HCT116 (cell line): ENCODE results near the gene HPD. TPM values are rescaled to one million over a fixed set of nuclear protein-coding genes. Genes with fewer than 3 reads are reported as not detected.

Experiments used
- ATAC-seq: fragments of 200-7000 bp; cut with Tn5 transposase; 2 replicates; pipeline ENCODE4 v1.9.1; 2020; ENCODE audit warnings: mild to moderate bottlenecking, moderate library complexity
- BruUV-seq: library from RNA; stranded (reverse); fragments of 400-500 nt; replicated peaks from 2 replicates; lab custom pipeline; 2021; lab: Mats Ljungman, UMichigan
- CTCF ChIA-PET: fragments of 300-600 bp; sonication (Branson Sonifier 250); formaldehyde crosslinking; loops from one replicate; lab custom pipeline; 2021; ENCODE audit warnings: antibody characterized with exemption; lab: Charles Lee
- POLR2A ChIA-PET: fragments of 300-600, 350-600 bp; sonication (Branson Sonifier 250); formaldehyde crosslinking; loops from one replicate; lab custom pipeline; 2021; ENCODE audit warnings: antibody characterized with exemption; lab: Charles Lee
- RAD21 ChIA-PET, 2 experiments: fragments of 300-600 bp; sonication (Branson Sonifier 250); formaldehyde crosslinking; loops; one replicate each; lab custom pipeline; 2023; ENCODE audit warnings: low total read pairs in 2 of 2; ENCODE audit not compliant: uncharacterized antibody in 2 of 2, unreplicated experiment in 2 of 2, low non-redundant PET in 1 of 2; lab: Charles Lee
- DNase-seq: peaks from one replicate; pipeline ENCODE4 v3.0.0-alpha.2; 2010; ENCODE audit warnings: low read depth, low spot score
- H2AFZ ChIP-seq: fragments of 200-600 bp; shearing (Covaris generic), sonication (generic); 2 replicates; pipeline ENCODE4 v1.6.1; 2017; ENCODE audit warnings: low read depth, mixed run types, mixed read lengths, antibody characterized with exemption, low read length; ENCODE audit not compliant: poor library complexity, severe bottlenecking
- H3K27ac ChIP-seq: 2 replicates; pipeline ENCODE4 v1.5.1; 2012; ENCODE audit warnings: low read depth, low read length
- H3K27me3 ChIP-seq: fragments of 200-600 bp; sonication (generic); 2 replicates; pipeline ENCODE4 v1.6.1; 2016; ENCODE audit warnings: mixed run types, low read length, mixed read lengths; ENCODE audit not compliant: insufficient read depth
- H3K36me3 ChIP-seq, 2 experiments: fragments of 200-500 bp in 1 of 2; fragments of 200-600 bp in 1 of 2; sonication (Bioruptor generic) in 1 of 2; sonication (generic) in 1 of 2; 2 replicates each; pipeline versions ENCODE4 v1.5.1 to v1.6.1; 2014 to 2016; ENCODE audit warnings: low read length in 2 of 2, inconsistent platforms in 1 of 2, mixed read lengths in 1 of 2, mixed run types in 1 of 2; ENCODE audit not compliant: insufficient read depth in 2 of 2, control insufficient read depth in 1 of 2
- H3K4me1 ChIP-seq, 2 experiments: fragments of 200-600 bp in 1 of 2; sonication (generic) in 1 of 2; 2 replicates each; pipeline versions ENCODE4 v1.5.1 to v1.6.1; 2012 to 2017; ENCODE audit warnings: low read length in 2 of 2, inconsistent platforms in 1 of 2, mild to moderate bottlenecking in 1 of 2, mixed read lengths in 1 of 2, mixed run types in 1 of 2, moderate library complexity in 1 of 2; ENCODE audit not compliant: insufficient read depth in 2 of 2, control insufficient read depth in 1 of 2
- H3K4me2 ChIP-seq: fragments of 200-600 bp; sonication (generic); 2 replicates; pipeline ENCODE4 v1.6.1; 2017; ENCODE audit warnings: mixed run types, low read length, mixed read lengths
- H3K4me3 ChIP-seq, 2 experiments: fragments of 200-600 bp in 1 of 2; sonication (generic) in 1 of 2; replicated peaks in 1 of 2; 2 replicates each; pipeline ENCODE4 v1.5.1; 2011 to 2016; ENCODE audit warnings: low read length in 2 of 2, control low read depth in 1 of 2, low read depth in 1 of 2, mild to moderate bottlenecking in 1 of 2, mixed read lengths in 1 of 2, mixed run types in 1 of 2
- H3K79me2 ChIP-seq: fragments of 200-600 bp; sonication (generic); 2 replicates; pipeline ENCODE4 v1.6.1; 2017; ENCODE audit warnings: mild to moderate bottlenecking, mixed run types, low read length, moderate library complexity, mixed read lengths; ENCODE audit not compliant: insufficient read depth
- H3K9ac ChIP-seq: fragments of 200-600 bp; sonication (generic); 2 replicates; pipeline ENCODE4 v1.6.1; 2016; ENCODE audit warnings: low read length, mixed read lengths
- H3K9me2 ChIP-seq: fragments of 200-600 bp; sonication (generic), shearing (Covaris generic); 2 replicates; pipeline ENCODE4 v1.6.1; 2017; ENCODE audit warnings: mixed run types, mild to moderate bottlenecking, moderate library complexity; ENCODE audit not compliant: insufficient read depth
- H3K9me3 ChIP-seq, 2 experiments: fragments of 200-500 bp in 1 of 2; fragments of 200-600 bp in 1 of 2; sonication (Bioruptor generic) in 1 of 2; sonication (generic) in 1 of 2; 2 replicates each; pipeline ENCODE4 v1.6.1; 2014 to 2017; ENCODE audit warnings: low read length in 2 of 2, mixed read lengths in 2 of 2, inconsistent platforms in 1 of 2, low read depth in 1 of 2, mild to moderate bottlenecking in 1 of 2, mixed run types in 1 of 2, moderate library complexity in 1 of 2; ENCODE audit not compliant: control insufficient read depth in 1 of 2, insufficient read depth in 1 of 2
- H4K20me1 ChIP-seq: fragments of 200-600 bp; sonication (generic), shearing (Covaris generic); 2 replicates; pipeline ENCODE4 v1.6.1; 2017; ENCODE audit warnings: mixed run types, mild to moderate bottlenecking, moderate library complexity; ENCODE audit not compliant: insufficient read depth
- ATF3 ChIP-seq: IDR thresholded peaks from 2 replicates; pipeline ENCODE4 v1.6.1; 2012
- CBX3 ChIP-seq: IDR thresholded peaks from 2 replicates; pipeline ENCODE4 v1.6.1; 2012; ENCODE audit warnings: low read depth
- CEBPB ChIP-seq: IDR thresholded peaks from 2 replicates; pipeline ENCODE4 v1.6.1; 2012; ENCODE audit warnings: low read depth
- CTCF ChIP-seq, 3 experiments: fragments of 200-600 bp in 1 of 3; sonication (generic) in 1 of 3; IDR thresholded peaks in 2 of 3; conservative IDR thresholded peaks in 1 of 3; 2 replicates each; pipeline ENCODE4 v1.5.1; 2012 to 2017; ENCODE audit warnings: low read depth in 2 of 3, low read length in 2 of 3, antibody characterized with exemption in 1 of 3, borderline replicate concordance in 1 of 3, control low read depth in 1 of 3, mild to moderate bottlenecking in 1 of 3, mixed read lengths in 1 of 3, mixed run types in 1 of 3, moderate library complexity in 1 of 3; ENCODE audit not compliant: insufficient read depth in 1 of 3
- ELF1 ChIP-seq: IDR thresholded peaks from 2 replicates; pipeline ENCODE4 v1.6.1; 2012; ENCODE audit warnings: low read depth, borderline replicate concordance
- EZH2 ChIP-seq: fragments of 200-600 bp; sonication (generic); IDR thresholded peaks from 2 replicates; pipeline ENCODE4 v1.6.1; 2017; ENCODE audit warnings: antibody characterized with exemption, mixed run types
- EZH2phosphoT487 ChIP-seq: fragments of 200-600 bp; IDR thresholded peaks from 2 replicates; pipeline ENCODE4 v1.6.1; 2018; ENCODE audit warnings: antibody characterized with exemption, borderline replicate concordance
- FOSL1 ChIP-seq: IDR thresholded peaks from 2 replicates; pipeline ENCODE4 v1.6.1; 2012; ENCODE audit warnings: low read depth
- JUND ChIP-seq: IDR thresholded peaks from 2 replicates; pipeline ENCODE4 v1.6.1; 2012
- POLR2A ChIP-seq: IDR thresholded peaks from 2 replicates; pipeline ENCODE4 v1.7.0; 2011; ENCODE audit warnings: borderline replicate concordance; ENCODE audit not compliant: insufficient read depth, insufficient read length; ENCODE audit errors: extremely low read depth
- RAD21 ChIP-seq: IDR thresholded peaks from 2 replicates; pipeline ENCODE4 v1.6.1; 2012; ENCODE audit warnings: low read depth, mild to moderate bottlenecking
- REST ChIP-seq: IDR thresholded peaks from 2 replicates; pipeline ENCODE4 v1.6.1; 2012; ENCODE audit warnings: low read depth
- SIN3A ChIP-seq: IDR thresholded peaks from 2 replicates; pipeline ENCODE4 v1.6.1; 2012; ENCODE audit warnings: low read depth
- SP1 ChIP-seq: IDR thresholded peaks from 2 replicates; pipeline ENCODE4 v1.6.1; 2012; ENCODE audit warnings: low read depth
- ZBTB33 ChIP-seq: IDR thresholded peaks from 2 replicates; pipeline ENCODE4 v1.6.1; 2011; ENCODE audit warnings: mild to moderate bottlenecking, low read length, moderate library complexity; ENCODE audit not compliant: insufficient replicate concordance; ENCODE audit errors: extremely low read depth
- ZFX ChIP-seq: fragments of 450-650 bp; IDR thresholded peaks from 2 replicates; pipeline ENCODE4 v1.6.1; 2017
- ZNF274 ChIP-seq: fragments of 200-500 bp; sonication (Bioruptor generic); IDR thresholded peaks from 2 replicates; pipeline ENCODE4 v1.6.1; 2014; ENCODE audit warnings: mild to moderate bottlenecking, low read depth, low read length, inconsistent platforms
- intact Hi-C: fragments of 100-400 bp; cut with micrococcal nuclease; formaldehyde crosslinking; loops from 2 replicates; pipeline ENCODE4 v1.10.0; 2022
- total RNA-seq: library from RNA; stranded (reverse); gene quantifications from one replicate; pipeline ENCODE4 v1.2.1, GENCODE V29; 2021; ENCODE audit not compliant: unreplicated experiment

The HPD gene
- total RNA-seq, 1 experiment from 2014 or later, result 1.1 TPM

- ChIA-PET POLR2A (interaction anchor here (0.6 kb wide), 1 partner anchor 55 kb away, joined by 3 read pairs; no protein-coding TSS in a partner anchor), CTCF (no interaction called here), RAD21 (no interaction called here)
- ATAC-seq (no peak), DNase-seq (no peak)
- Histone ChIP-seq H3K4me2 (no peak overlapping the region), H3K9ac (no peak overlapping the region), H3K79me2 (no peaks in the 10 kb centered on the region), H3K36me3 (no peaks in the 10 kb centered on the region), H3K27me3 (no peaks in the 10 kb centered on the region), H2AFZ (no peak overlapping the region), H3K27ac (no peak overlapping the region), H4K20me1 (no peaks in the 10 kb centered on the region), H3K9me2 (no peaks in the 10 kb centered on the region), H3K4me1 (peaks cover 15 to 28% of the 10 kb centered on the region in 2 experiments), H3K4me3 (no peak overlapping the region), H3K9me3 (no peaks in the 10 kb centered on the region)
- TF ChIP-seq CTCF (IDR thresholded peaks at IDR 0.05 in 2 of 3, conservative IDR thresholded peaks at IDR 0.05 in 1 of 3; ENCODE audit: borderline replicate concordance in 1 of 3, insufficient read depth in 1 of 3, low read depth in 2 of 3, low read length in 2 of 3) (no peak), ZFX (no peak), EZH2phosphoT487 (no peak), ZNF274 (no peak), EZH2 (no peak), ELF1 (no peak), CBX3 (no peak), ZBTB33 (no peak), ATF3 (no peak), RAD21 (no peak), POLR2A (no peak), REST (no peak), SP1 (no peak), JUND (no peak), FOSL1 (no peak), CEBPB (no peak), SIN3A (no peak)
- intact Hi-C loops, result no loop called here
- no TSS peak for BruUV-seq
Measured at GRCh38 chr12:121857322-121858246, 1.1 kb downstream of the HPD start.
